ENCODE results near the gene PON2. TPM values are rescaled to one million over a fixed set of nuclear protein-coding genes. Genes with fewer than 3 reads are reported as not detected.

PON2 gene
- total RNA-seq, 1 experiment from 2014 or later = 44.0 TPM

DNA sequence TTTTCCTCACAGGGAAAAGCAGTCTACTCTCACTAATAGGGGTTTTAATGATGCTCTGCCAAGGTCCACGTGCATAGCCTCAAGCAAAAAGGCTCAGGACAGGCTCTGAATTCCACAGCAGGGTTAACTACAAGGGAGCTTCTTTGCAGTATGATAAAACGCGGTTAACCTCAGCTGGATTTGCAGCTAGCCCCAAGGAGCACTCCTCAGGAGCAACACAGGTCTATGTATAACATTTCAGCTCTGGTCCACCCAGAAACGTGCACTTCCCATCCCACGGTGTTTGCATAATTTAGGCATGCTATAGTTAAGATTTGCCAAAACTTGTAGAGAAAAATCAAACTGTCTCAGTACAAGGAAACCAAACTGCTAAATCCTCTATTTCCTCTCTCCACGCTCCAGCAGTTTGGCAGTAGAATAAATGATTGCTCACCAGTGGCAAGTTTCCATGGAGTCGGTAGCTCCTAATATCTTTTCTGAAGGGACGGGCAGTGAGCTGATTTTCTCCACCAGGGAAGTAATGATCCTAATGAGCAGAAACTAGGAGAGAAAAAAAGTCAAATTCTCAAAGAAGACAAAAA, 37.8 kb upstream of the PON2 start:
- ATAC-seq = no peak
- Histone ChIP-seq H3K9me2 (ENCODE audit: insufficient read depth) (no peaks in the 10 kb centered on the region), H2AFZ (ENCODE audit: low read depth, low read length, poor library complexity, severe bottlenecking) (no peak overlapping the region), H3K4me2 (ENCODE audit: low read length) (no peak overlapping the region), H3K4me3 (replicated peaks in 1 of 2; ENCODE audit: low read depth in 1 of 2, low read length in 2 of 2) (no peak overlapping the region), H3K9me3 (ENCODE audit: control insufficient read depth in 1 of 2, insufficient read depth in 1 of 2, low read depth in 1 of 2, low read length in 2 of 2) (no peaks in the 10 kb centered on the region), H3K9ac (ENCODE audit: low read length) (no peak overlapping the region), H4K20me1 (ENCODE audit: insufficient read depth) (no peaks in the 10 kb centered on the region), H3K4me1 (ENCODE audit: control insufficient read depth in 1 of 2, insufficient read depth in 2 of 2, low read length in 2 of 2) (peaks cover 12 to 18% of the 10 kb centered on the region in 2 experiments; a peak in 3 of 4 replicates), H3K27me3 (ENCODE audit: insufficient read depth, low read length) (no peaks in the 10 kb centered on the region), H3K79me2 (ENCODE audit: insufficient read depth, low read length) (no peaks in the 10 kb centered on the region), H3K36me3 (ENCODE audit: control insufficient read depth in 1 of 2, insufficient read depth in 2 of 2, low read length in 2 of 2) (no peaks in the 10 kb centered on the region), H3K27ac (ENCODE audit: low read depth, low read length) (no peak overlapping the region)
- TF ChIP-seq ZNF274 (IDR thresholded peaks at IDR 0.05; ENCODE audit: low read depth, low read length) (no peak), TCF7L2 (IDR thresholded peaks at IDR 0.05; ENCODE audit: borderline replicate concordance, extremely low read depth, insufficient read depth, insufficient read length) (no peak), REST (IDR thresholded peaks at IDR 0.05; ENCODE audit: low read depth) (no peak), JUND (IDR thresholded peaks at IDR 0.05) (no peak), CEBPB (IDR thresholded peaks at IDR 0.05; ENCODE audit: low read depth) (no peak)
- POLR2A ChIA-PET = no interaction called here
- BruUV-seq (replicated peaks) = no TSS peak
- intact Hi-C loops (cut with micrococcal nuclease) = loop anchor here (10.0 kb wide), 1 partner anchor 818 kb away; the partner anchor contains the start of gene SGCE
- RAD21 ChIA-PET (ENCODE audit: low non-redundant PET in 1 of 2, low total read pairs in 2 of 2, uncharacterized antibody in 2 of 2, unreplicated experiment in 2 of 2) = no interaction called here
- DNase-seq (ENCODE audit: low read depth, low spot score) = no peak
- CTCF ChIA-PET = interaction anchor here (0.8 kb wide), 1 partner anchor 217 kb away, joined by 3 read pairs; no protein-coding TSS in a partner anchor

Data from HCT116 (cell line).